B cell (primary cell): ENCODE results near the gene TAGLN2. TPM values are rescaled to one million over a fixed set of nuclear protein-coding genes. Genes with fewer than 3 reads are reported as not detected.

Experiments
- ATAC-seq: fragments of 200-7000 bp; cut with Tn5 transposase; one replicate; pipeline ENCODE4 v1.10.0; 2021; ENCODE audit warnings: low read depth, mild to moderate bottlenecking, moderate number of reproducible peaks, moderate library complexity
- CTCF ChIA-PET: fragments of 350-600 bp; sonication (Branson Sonifier 250); formaldehyde crosslinking; loops from one replicate; lab custom pipeline; 2021; ENCODE audit warnings: antibody characterized with exemption, inconsistent platforms; lab: Charles Lee
- POLR2A ChIA-PET: fragments of 350-600 bp; sonication (Branson Sonifier 250); formaldehyde crosslinking; loops from one replicate; lab custom pipeline; 2021; ENCODE audit warnings: antibody characterized with exemption; lab: Charles Lee
- DNase-seq: peaks from one replicate; pipeline ENCODE4 v3.0.0; 2013
- H2AFZ ChIP-seq: 2 replicates; pipeline ENCODE4 v1.6.1; 2012; ENCODE audit warnings: mild to moderate bottlenecking, low read depth, low read length; ENCODE audit not compliant: insufficient read depth, poor library complexity, severe bottlenecking
- H3K27ac ChIP-seq, 2 donors: 1 replicate in 1 of 2; 2 replicates in 1 of 2; pipeline ENCODE4 v1.5.1; 2012 to 2013; ENCODE audit warnings: low read length in 2 of 2, mild to moderate bottlenecking in 2 of 2, moderate library complexity in 1 of 2
- H3K27me3 ChIP-seq, 4 experiments: fragments of 200-600 bp in 1 of 4; sonication (generic) in 1 of 4; replicated peaks in 1 of 4; 1 replicate in 2 of 4; 2 replicates in 2 of 4; pipeline versions ENCODE4 v1.6.1 to v1.7.0; 2013 to 2016; ENCODE audit warnings: low read length in 3 of 4, mild to moderate bottlenecking in 2 of 4, mixed read lengths in 1 of 4, moderate library complexity in 1 of 4; ENCODE audit not compliant: insufficient read depth in 4 of 4, control insufficient read depth in 3 of 4; ENCODE audit errors: control extremely low read depth in 1 of 4
- H3K36me3 ChIP-seq, 2 experiments: replicated peaks in 1 of 2; 1 replicate in 1 of 2; 2 replicates in 1 of 2; pipeline versions ENCODE4 v1.6.1 to v1.7.1; 2013; ENCODE audit warnings: low read length in 1 of 2; ENCODE audit not compliant: insufficient read depth in 2 of 2, control insufficient read depth in 1 of 2; ENCODE audit errors: control extremely low read depth in 1 of 2, extremely low read depth in 1 of 2
- H3K4me1 ChIP-seq, 2 donors: fragments of 200-600 bp in 1 of 2; sonication (generic) in 1 of 2; 1 replicate in 1 of 2; 2 replicates in 1 of 2; pipeline versions ENCODE4 v1.5.1 to v1.6.1; 2013 to 2017; ENCODE audit warnings: low read length in 2 of 2; ENCODE audit not compliant: control insufficient read depth in 2 of 2, insufficient read depth in 2 of 2
- H3K4me2 ChIP-seq: replicated peaks from 2 replicates; pipeline ENCODE3; 2012; ENCODE audit warnings: mild to moderate bottlenecking, low read depth, low read length; ENCODE audit not compliant: poor library complexity, severe bottlenecking
- H3K4me3 ChIP-seq, 5 experiments: fragments of 200-600 bp in 1 of 5; sonication (generic) in 1 of 5; 1 replicate in 3 of 5; 2 replicates in 2 of 5; pipeline versions ENCODE4 v1.5.1 to v1.7.0; 2011 to 2016; ENCODE audit warnings: low read length in 4 of 5, mild to moderate bottlenecking in 4 of 5, low read depth in 2 of 5, control low read depth in 1 of 5, moderate library complexity in 1 of 5; ENCODE audit not compliant: insufficient read depth in 1 of 5; ENCODE audit errors: control extremely low read depth in 1 of 5, extremely low read depth in 1 of 5
- H3K79me2 ChIP-seq: fragments of 200-600 bp; sonication (generic); one replicate; pipeline ENCODE4 v1.6.0; 2016; ENCODE audit warnings: low read length; ENCODE audit not compliant: control insufficient read depth, insufficient read depth
- H3K9ac ChIP-seq: fragments of 200-600 bp; sonication (generic); 2 replicates; pipeline ENCODE4 v1.6.1; 2017; ENCODE audit warnings: mild to moderate bottlenecking, low read length, moderate library complexity
- H3K9me3 ChIP-seq, 3 donors: one replicate each; pipeline versions ENCODE4 v1.6.1 to v1.7.1; 2013; ENCODE audit warnings: low read length in 2 of 3; ENCODE audit not compliant: control insufficient read depth in 2 of 3, insufficient read depth in 1 of 3; ENCODE audit errors: control extremely low read depth in 1 of 3
- H4K20me1 ChIP-seq: 2 replicates; pipeline ENCODE4 v1.6.0; 2012; ENCODE audit warnings: mild to moderate bottlenecking, low read length; ENCODE audit not compliant: insufficient read depth, control insufficient read depth, poor library complexity, severe bottlenecking
- H3K27ac Mint-ChIP-seq: one replicate; pipeline ENCODE4 v1.8.0; 2021; ENCODE audit warnings: mixed read lengths
- H3K27me3 Mint-ChIP-seq: one replicate; pipeline ENCODE4 v1.8.0; 2021; ENCODE audit warnings: mixed read lengths
- H3K4me1 Mint-ChIP-seq: one replicate; pipeline ENCODE4 v1.8.0; 2021; ENCODE audit warnings: mixed read lengths
- H3K4me3 Mint-ChIP-seq: one replicate; pipeline ENCODE4 v1.8.0; 2021; ENCODE audit warnings: mixed read lengths
- H3K9me3 Mint-ChIP-seq: one replicate; pipeline ENCODE4 v1.8.0; 2022; ENCODE audit warnings: mixed read lengths; ENCODE audit not compliant: insufficient read depth
- CTCF ChIP-seq: fragments of 200-600 bp; IDR thresholded peaks from one replicate; pipeline ENCODE4 v1.8.0; 2022; ENCODE audit warnings: antibody characterized with exemption, mild to moderate bottlenecking
- EZH2 ChIP-seq: IDR thresholded peaks from 2 replicates; pipeline ENCODE4 v1.6.1; 2012; ENCODE audit warnings: borderline replicate concordance, low read depth, mild to moderate bottlenecking, moderate library complexity, low read length; ENCODE audit not compliant: insufficient read depth, poor library complexity, severe bottlenecking
- WGBS: methylation state at CpG from one replicate; pipeline ENCODE4 v1.1.5; 2013; ENCODE audit warnings: missing lambda C conversion rate; ENCODE audit not compliant: insufficient coverage; 5-methylcytosine and 5-hydroxymethylcytosine counted together
- intact Hi-C: fragments of 100-400 bp; cut with micrococcal nuclease; formaldehyde crosslinking; loops from one replicate; pipeline ENCODE4 v1.10.0; 2022
- polyA plus RNA-seq: library from polyadenylated mRNA; depleted of rRNA; stranded (reverse); fragments of >200 nt; gene quantifications from 2 replicates; pipeline ENCODE4 v1.2.3, GENCODE V29; 2012
- total RNA-seq, 2 donors: library from RNA; stranded (reverse); fragments of 120-200 nt in 1 of 2; gene quantifications; 1 replicate in 1 of 2; 2 replicates in 1 of 2; pipeline versions ENCODE4 v1.2.3 to v1.2.4, GENCODE V29; 2013 to 2022

TAGLN2 gene
- total and polyA plus RNA-seq, 2 donors (not counting 1 experiment from before 2014, with no cell fraction given): 342 to 721 TPM

- WGBS: 74% methylated on average over 8 of the region's 11 CpGs
- Histone ChIP-seq H3K9ac (no peak within 1 kb of the TSS), H3K9me3 (no peaks in the 10 kb centered on the region), H4K20me1 (no peaks in the 10 kb centered on the region), H2AFZ (no peak within 1 kb of the TSS), H3K79me2 (no peaks in the 10 kb centered on the region), H3K36me3 (no peaks in the 10 kb centered on the region), H3K27me3 (peaks cover 0 to 21% (median 6%) of the 10 kb centered on the region in 4 experiments), H3K4me2 (no peak within 1 kb of the TSS), H3K4me3 (no peak within 1 kb of the TSS), H3K4me1 (no peaks in the 10 kb centered on the region), H3K27ac (no peak within 1 kb of the TSS)
- no peak for DNase-seq
- Mint-ChIP-seq H3K9me3 (no peaks in the 10 kb centered on the region), H3K4me3 (no peak within 1 kb of the TSS), H3K27me3 (peaks cover 41% of the 10 kb centered on the region), H3K27ac (no peak within 1 kb of the TSS), H3K4me1 (no peaks in the 10 kb centered on the region)
- no peak for ATAC-seq
- ChIA-PET CTCF (interaction anchor here (1.1 to 2.2 kb wide), 4 partner anchors 16 to 132 kb away, joined by 3 to 8 read pairs (median 3); no protein-coding TSS in a partner anchor), POLR2A (no interaction called here)
- intact Hi-C loops: no loop called here
- no peak for TF ChIP-seq EZH2
- no peak for TF ChIP-seq CTCF
Measured at GRCh38 chr1:159953536-159954515, 28.5 kb upstream of the TAGLN2 start, which contains the start of gene SLAMF9. TSS of gene SLAMF9 (minus strand) at chr1:159954237. CDS start at chr1:159954137, 100 bp downstream.

DNA sequence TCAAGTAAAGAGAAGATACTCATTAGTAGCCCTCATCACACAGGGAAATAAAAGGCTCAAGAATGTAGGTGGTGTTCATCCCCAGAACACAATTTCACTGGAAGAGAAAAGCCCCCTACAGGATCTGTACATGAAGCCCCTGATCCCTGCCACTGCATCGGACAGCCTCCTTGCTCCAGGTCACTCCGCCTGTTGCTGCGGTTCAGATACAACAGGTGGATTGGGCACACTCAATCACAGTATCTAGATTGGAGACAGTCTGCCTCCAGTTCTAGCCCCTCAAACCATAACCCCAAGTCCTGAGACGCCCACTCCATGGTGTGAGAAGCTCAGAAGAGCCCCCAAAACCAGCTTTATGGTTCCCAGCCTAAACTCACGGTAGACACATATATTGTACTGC lies 27.6 kb upstream of the TAGLN2 start:
- Histone ChIP-seq H3K27ac (no peak overlapping the region), H4K20me1 (no peaks in the 10 kb centered on the region), H3K4me3 (no peak overlapping the region), H3K4me1 (no peaks in the 10 kb centered on the region), H3K36me3 (no peaks in the 10 kb centered on the region), H2AFZ (no peak overlapping the region), H3K4me2 (no peak overlapping the region), H3K27me3 (peaks cover 0 to 21% (median 6%) of the 10 kb centered on the region in 4 experiments), H3K79me2 (no peaks in the 10 kb centered on the region), H3K9me3 (no peaks in the 10 kb centered on the region), H3K9ac (no peak overlapping the region)
- ChIA-PET POLR2A (no interaction called here), CTCF (interaction anchor here (1.1 to 2.2 kb wide), 3 partner anchors 54 to 131 kb away, joined by 3 to 8 read pairs (median 3); no protein-coding TSS in a partner anchor)
- H3K27ac Mint-ChIP-seq: no peak overlapping the region
- TF ChIP-seq EZH2 (no peak), CTCF (no peak)
- H3K9me3 Mint-ChIP-seq: no peaks in the 10 kb centered on the region
- peaks cover 39% of the 10 kb centered on the region for H3K27me3 Mint-ChIP-seq
- H3K4me3 Mint-ChIP-seq: no peak overlapping the region
- no peak for ATAC-seq
- DNase-seq: no peak
- intact Hi-C loops: no loop called here
- WGBS: 93% methylated on average over 4 of the region's 5 CpGs
- H3K4me1 Mint-ChIP-seq: no peaks in the 10 kb centered on the region
